ENCODE results near the gene ADAMTSL1.

ADAMTSL1 gene

GRCh38 chr9:18610956-18611355 lies 137.0 kb downstream of the ADAMTSL1 start:
- DNase-seq = no peak
- Histone ChIP-seq H3K36me3 (no peaks in the 10 kb centered on the region), H3K9me3 (ENCODE audit: severe bottlenecking) (no peaks in the 10 kb centered on the region), H3K27ac (no peak overlapping the region), H3K4me3 (ENCODE audit: low read depth, low read length) (no peak overlapping the region), H3K27me3 (ENCODE audit: insufficient read depth, low read depth, severe bottlenecking) (no peaks in the 10 kb centered on the region)
- no peak for TF ChIP-seq CTCF (IDR thresholded peaks at IDR 0.05; ENCODE audit: low read depth, low read length)

- Histone ChIP-seq H3K27ac (no peak overlapping the region), H3K36me3 (no peaks in the 10 kb centered on the region), H3K4me3 (ENCODE audit: low read depth, low read length) (no peak overlapping the region), H3K9me3 (ENCODE audit: severe bottlenecking) (no peaks in the 10 kb centered on the region), H3K27me3 (ENCODE audit: insufficient read depth, low read depth, severe bottlenecking) (no peaks in the 10 kb centered on the region)
- TF ChIP-seq CTCF (IDR thresholded peaks at IDR 0.05; ENCODE audit: low read depth, low read length) = no peak
- no peak for DNase-seq
Observed at GRCh38 chr9:18611971-18612370, 138.0 kb downstream of the ADAMTSL1 start.

- no peak for TF ChIP-seq CTCF (IDR thresholded peaks at IDR 0.05; ENCODE audit: low read depth, low read length)
- H3K9me3 ChIP-seq (ENCODE audit: severe bottlenecking) = no peaks in the 10 kb centered on the region
- no peaks in the 10 kb centered on the region for H3K36me3 ChIP-seq
- no peaks in the 10 kb centered on the region for H3K27me3 ChIP-seq (ENCODE audit: insufficient read depth, low read depth, severe bottlenecking)
- DNase-seq = no peak
- H3K27ac ChIP-seq = no peak overlapping the region
- H3K4me3 ChIP-seq (ENCODE audit: low read depth, low read length) = no peak overlapping the region
Observed at GRCh38 chr9:18614116-18614515, 140.2 kb downstream of the ADAMTSL1 start.

- TF ChIP-seq CTCF (IDR thresholded peaks at IDR 0.05; ENCODE audit: low read depth, low read length) = no peak
- Histone ChIP-seq H3K27ac (no peak overlapping the region), H3K36me3 (no peaks in the 10 kb centered on the region), H3K9me3 (ENCODE audit: severe bottlenecking) (no peaks in the 10 kb centered on the region), H3K4me3 (ENCODE audit: low read depth, low read length) (no peak overlapping the region), H3K27me3 (ENCODE audit: insufficient read depth, low read depth, severe bottlenecking) (no peaks in the 10 kb centered on the region)
- no peak for DNase-seq
Observed at GRCh38 chr9:18614651-18615050, 140.7 kb downstream of the ADAMTSL1 start.

- DNase-seq = no peak
- H3K4me3 ChIP-seq (ENCODE audit: low read depth, low read length) = no peak overlapping the region
- TF ChIP-seq CTCF (IDR thresholded peaks at IDR 0.05; ENCODE audit: low read depth, low read length) = no peak
- H3K36me3 ChIP-seq = no peaks in the 10 kb centered on the region
- no peaks in the 10 kb centered on the region for H3K27me3 ChIP-seq (ENCODE audit: insufficient read depth, low read depth, severe bottlenecking)
- no peak overlapping the region for H3K27ac ChIP-seq
- no peaks in the 10 kb centered on the region for H3K9me3 ChIP-seq (ENCODE audit: severe bottlenecking)
Observed at GRCh38 chr9:18616976-18617375, 143.0 kb downstream of the ADAMTSL1 start.

GRCh38 chr9:18617759-18618158 lies 143.8 kb downstream of the ADAMTSL1 start:
- DNase-seq = no peak
- H3K27ac ChIP-seq = no peak overlapping the region
- H3K36me3 ChIP-seq = no peaks in the 10 kb centered on the region
- no peak overlapping the region for H3K4me3 ChIP-seq (ENCODE audit: low read depth, low read length)
- H3K9me3 ChIP-seq (ENCODE audit: severe bottlenecking) = no peaks in the 10 kb centered on the region
- TF ChIP-seq CTCF (IDR thresholded peaks at IDR 0.05; ENCODE audit: low read depth, low read length) = no peak
- H3K27me3 ChIP-seq (ENCODE audit: insufficient read depth, low read depth, severe bottlenecking) = no peaks in the 10 kb centered on the region
